H1 (cell line): ENCODE results near the gene OPN1SW. TPM values are rescaled to one million over a fixed set of nuclear protein-coding genes. Genes with fewer than 3 reads are reported as not detected.

Source experiments
- CTCF ChIA-PET: fragments of 300-600 bp; sonication (Branson Sonifier 250); formaldehyde crosslinking; loops from one replicate; lab custom pipeline; 2021; ENCODE audit not compliant: partially characterized antibody; lab: Charles Lee
- POLR2A ChIA-PET: fragments of 300-600 bp; sonication (Branson Sonifier 250); formaldehyde crosslinking; loops from one replicate; lab custom pipeline; 2021; ENCODE audit warnings: inconsistent platforms; ENCODE audit not compliant: partially characterized antibody; lab: Charles Lee
- DNase-seq, 2 experiments: peaks; one replicate each; pipeline versions ENCODE4 v3.0.0 to v3.0.0-alpha.2; 2010 to 2022; ENCODE audit warnings: low spot score in 2 of 2, low read depth in 1 of 2, mixed read lengths in 1 of 2
- FAIRE-seq: peaks from 2 replicates; lab custom pipeline; 2011; peaks lifted over from hg19 to GRCh38; lab: Jason Lieb, UNC
- H2AFZ ChIP-seq: 2 replicates; pipeline ENCODE4 v1.8.1; 2012; ENCODE audit warnings: low read length, inconsistent platforms
- H2AK5ac ChIP-seq: 2 replicates; pipeline ENCODE4 v1.6.1; 2013; ENCODE audit warnings: low read depth, low read length
- H2BK120ac ChIP-seq: replicated peaks from 2 replicates; pipeline ENCODE3; 2013; ENCODE audit warnings: low read depth, low read length, inconsistent platforms
- H2BK12ac ChIP-seq: 2 replicates; pipeline ENCODE4 v1.6.1; 2013; ENCODE audit warnings: low read depth, low read length
- H2BK15ac ChIP-seq: 2 replicates; pipeline ENCODE4 v1.6.1; 2013; ENCODE audit warnings: low read length
- H2BK20ac ChIP-seq: 2 replicates; pipeline ENCODE4 v1.6.1; 2013; ENCODE audit warnings: low read length
- H2BK5ac ChIP-seq: 2 replicates; pipeline ENCODE4 v1.6.1; 2013; ENCODE audit warnings: low read depth, low read length
- H3K14ac ChIP-seq: 2 replicates; pipeline ENCODE4 v1.6.1; 2013; ENCODE audit warnings: inconsistent platforms; ENCODE audit not compliant: insufficient read length
- H3K18ac ChIP-seq: 2 replicates; pipeline ENCODE4 v1.6.1; 2013; ENCODE audit warnings: low read length; ENCODE audit errors: extremely low read depth
- H3K23ac ChIP-seq: 2 replicates; pipeline ENCODE4 v1.6.1; 2013; ENCODE audit warnings: inconsistent platforms; ENCODE audit not compliant: insufficient read length
- H3K23me2 ChIP-seq: 2 replicates; pipeline ENCODE4 v1.6.1; 2013; ENCODE audit warnings: low read depth, low read length
- H3K27ac ChIP-seq: 2 replicates; pipeline ENCODE4 v1.6.1; 2011; ENCODE audit warnings: low read depth, low read length, inconsistent platforms
- H3K27me3 ChIP-seq, 4 experiments: replicated peaks in 1 of 4; 1 replicate in 1 of 4; 2 replicates in 3 of 4; pipeline versions ENCODE4 v1.6.1 to v1.8.1; 2011 to 2013; ENCODE audit warnings: low read length in 3 of 4, mild to moderate bottlenecking in 3 of 4, inconsistent platforms in 2 of 4, mixed read lengths in 2 of 4, moderate library complexity in 1 of 4; ENCODE audit not compliant: control insufficient read depth in 3 of 4, insufficient read depth in 3 of 4; ENCODE audit errors: extremely low read depth in 1 of 4
- H3K36me3 ChIP-seq, 4 experiments: 2 replicates each; pipeline versions ENCODE4 v1.6.1 to v1.8.1; 2011 to 2013; ENCODE audit warnings: mild to moderate bottlenecking in 4 of 4, low read length in 3 of 4, moderate library complexity in 2 of 4, control low read depth in 1 of 4, inconsistent platforms in 1 of 4; ENCODE audit not compliant: insufficient read depth in 4 of 4, control insufficient read depth in 2 of 4
- H3K4ac ChIP-seq: replicated peaks from 2 replicates; pipeline ENCODE3; 2013; ENCODE audit warnings: low read length, low read depth, mixed read lengths, inconsistent platforms; ENCODE audit not compliant: insufficient read length
- H3K4me1 ChIP-seq, 4 experiments: replicated peaks in 1 of 4; 1 replicate in 1 of 4; 2 replicates in 3 of 4; pipeline versions ENCODE4 v1.6.1 to v1.8.1; 2011 to 2013; ENCODE audit warnings: low read length in 3 of 4, inconsistent platforms in 2 of 4, mixed read lengths in 1 of 4; ENCODE audit not compliant: insufficient read depth in 4 of 4, control insufficient read depth in 3 of 4
- H3K4me2 ChIP-seq, 2 experiments: 2 replicates each; pipeline versions ENCODE4 v1.6.1 to v1.8.1; 2011 to 2013; ENCODE audit warnings: low read depth in 2 of 2, low read length in 2 of 2, control low read depth in 1 of 2, inconsistent platforms in 1 of 2, mild to moderate bottlenecking in 1 of 2; ENCODE audit not compliant: insufficient read depth in 1 of 2
- H3K4me3 ChIP-seq, 4 experiments: fragments of 200-600, 300-600 bp in 1 of 4; sonication (generic), shearing (Covaris generic), sonication (Bioruptor Twin) in 1 of 4; 2 replicates each; pipeline versions ENCODE4 v1.5.1 to v1.8.1; 2011 to 2016; ENCODE audit warnings: low read length in 4 of 4, low read depth in 3 of 4, control low read depth in 2 of 4, inconsistent platforms in 2 of 4, mild to moderate bottlenecking in 2 of 4, mixed read lengths in 1 of 4, moderate library complexity in 1 of 4; ENCODE audit not compliant: insufficient read depth in 2 of 4; ENCODE audit errors: extremely low read depth in 1 of 4
- H3K56ac ChIP-seq: replicated peaks from 2 replicates; pipeline ENCODE3; 2013; ENCODE audit warnings: low read depth, mild to moderate bottlenecking, mixed read lengths, low read length, inconsistent platforms; ENCODE audit not compliant: insufficient read length
- H3K79me1 ChIP-seq: 2 replicates; pipeline ENCODE4 v1.6.1; 2013; ENCODE audit warnings: low read depth, low read length, control low read depth
- H3K79me2 ChIP-seq, 2 experiments: 2 replicates each; pipeline versions ENCODE4 v1.6.1 to v1.8.1; 2012 to 2013; ENCODE audit warnings: low read length in 2 of 2, mild to moderate bottlenecking in 2 of 2, inconsistent platforms in 1 of 2; ENCODE audit not compliant: insufficient read depth in 2 of 2, control insufficient read depth in 1 of 2
- H3K9ac ChIP-seq, 4 experiments: replicated peaks in 1 of 4; 1 replicate in 1 of 4; 2 replicates in 3 of 4; pipeline versions ENCODE4 v1.6.1 to v1.8.1; 2011 to 2013; ENCODE audit warnings: low read depth in 3 of 4, low read length in 3 of 4, control low read depth in 2 of 4, mild to moderate bottlenecking in 2 of 4, moderate library complexity in 2 of 4, inconsistent platforms in 1 of 4; ENCODE audit errors: extremely low read depth in 1 of 4
- H3K9me3 ChIP-seq, 2 experiments: 2 replicates each; pipeline versions ENCODE4 v1.6.1 to v1.8.1; 2012 to 2013; ENCODE audit warnings: mild to moderate bottlenecking in 2 of 2, moderate library complexity in 2 of 2, control low read depth in 1 of 2, inconsistent platforms in 1 of 2, low read depth in 1 of 2, low read length in 1 of 2, mixed read lengths in 1 of 2; ENCODE audit not compliant: insufficient read depth in 2 of 2
- H4K20me1 ChIP-seq, 2 experiments: replicated peaks in 1 of 2; 2 replicates each; pipeline versions ENCODE3 to v1.8.1; 2011 to 2013; ENCODE audit warnings: inconsistent platforms in 2 of 2, low read length in 2 of 2, mild to moderate bottlenecking in 1 of 2; ENCODE audit not compliant: insufficient read depth in 2 of 2, control insufficient read depth in 1 of 2
- H4K5ac ChIP-seq: 2 replicates; pipeline ENCODE4 v1.6.1; 2013; ENCODE audit warnings: low read length, low read depth, mixed read lengths, inconsistent platforms; ENCODE audit not compliant: insufficient read length
- H4K8ac ChIP-seq: 2 replicates; pipeline ENCODE4 v1.8.0; 2013; ENCODE audit warnings: mild to moderate bottlenecking, moderate library complexity, low read length, inconsistent platforms; ENCODE audit not compliant: insufficient read depth; ENCODE audit errors: extremely low read depth
- H4K91ac ChIP-seq: replicated peaks from 2 replicates; pipeline ENCODE3; 2013; ENCODE audit warnings: low read length, mixed read lengths, inconsistent platforms; ENCODE audit not compliant: insufficient read length
- CBX8 ChIP-seq: fragments of 300-800, 300-1000 bp; sonication (generic); IDR thresholded peaks from 2 replicates; pipeline ENCODE4 v1.7.1; 2016; ENCODE audit warnings: low read depth, low read length, borderline replicate concordance
- CREB1 ChIP-seq: IDR thresholded peaks from 2 replicates; pipeline ENCODE4 v1.6.1; 2012; ENCODE audit warnings: inconsistent platforms
- KDM4A ChIP-seq: IDR thresholded peaks from one replicate; pipeline ENCODE4 v1.7.1; 2012; ENCODE audit warnings: low read depth, mild to moderate bottlenecking, moderate library complexity, low read length, inconsistent platforms; ENCODE audit not compliant: severe bottlenecking
- PHF8 ChIP-seq: fragments of 200-600 bp; sonication (generic); conservative IDR thresholded peaks from 2 replicates; pipeline ENCODE4 v1.7.1; 2012; ENCODE audit warnings: low read depth, mild to moderate bottlenecking, inconsistent platforms, low read length, moderate library complexity
- RAD21 ChIP-seq, 2 experiments: IDR thresholded peaks in 1 of 2; conservative IDR thresholded peaks in 1 of 2; 2 replicates each; pipeline ENCODE4 v1.6.1; 2011; ENCODE audit warnings: low read depth in 2 of 2, low read length in 2 of 2, improper control_type of control experiment in 1 of 2, inconsistent platforms in 1 of 2, mild to moderate bottlenecking in 1 of 2, moderate library complexity in 1 of 2
- RXRA ChIP-seq: IDR thresholded peaks from 2 replicates; pipeline ENCODE4 v1.6.1; 2011; ENCODE audit warnings: low read depth, mild to moderate bottlenecking, low read length, moderate library complexity; ENCODE audit not compliant: insufficient read depth
- SUZ12 ChIP-seq: fragments of 200-600 bp; sonication (generic); IDR thresholded peaks from 2 replicates; pipeline ENCODE4 v1.6.1; 2012; ENCODE audit warnings: mild to moderate bottlenecking, inconsistent platforms, low read length, moderate library complexity, mixed read lengths
- TCF12 ChIP-seq: IDR thresholded peaks from 2 replicates; pipeline ENCODE4 v1.6.1; 2011; ENCODE audit warnings: low read depth, mild to moderate bottlenecking, low read length
- WGBS, 2 experiments: shearing (Covaris generic) in 1 of 2; methylation state at CpG; one replicate each; pipeline versions ENCODE4 v1.1.6 to v1.1.7; 2013 to 2015; ENCODE audit warnings: low lambda C conversion rate in 2 of 2, mixed read lengths in 2 of 2, inconsistent platforms in 1 of 2, low coverage in 1 of 2, missing lambda C conversion rate in 1 of 2; ENCODE audit not compliant: insufficient replicate concordance in 2 of 2, insufficient coverage in 1 of 2, insufficient read length in 1 of 2; ENCODE audit errors: extremely low coverage in 1 of 2, missing lambda C conversion rate in 1 of 2; 5-methylcytosine and 5-hydroxymethylcytosine counted together
- polyA plus RNA-seq, 7 experiments: library from polyadenylated mRNA; depleted of rRNA in 3 of 7; stranded (reverse) in 5 of 7; unstranded in 2 of 7; fragments of >200 nt in 5 of 7; fragments of 200-250 nt in 2 of 7; gene quantifications; 1 replicate in 5 of 7; 2 replicates in 1 of 7; 4 replicates in 1 of 7; pipeline versions ENCODE4 v1.2.1 to v1.2.3, GENCODE V29; 2011 to 2013; ENCODE audit warnings: missing spikeins in 2 of 7, mixed read lengths in 2 of 7
- total RNA-seq: library from RNA; stranded (reverse); fragmentation: NEBNext Ultra II Directional; extraction: Animal tissue kit (Norgen Biotek cat#: 25700); gene quantifications from 2 replicates; pipeline ENCODE4 v1.2.1, GENCODE V29; 2021

OPN1SW gene
- total and polyA plus RNA-seq, 2 of the 8 experiments (the other 6 are each of a cell fraction or from before 2014, with no cell fraction given), result not detected

GRCh38 chr7:128747327-128748079 is 28.1 kb downstream of the OPN1SW start:
- Histone ChIP-seq H3K4me2 (no peak overlapping the region), H3K23ac (no peak overlapping the region), H3K23me2 (no peaks in the 10 kb centered on the region), H3K27me3 (no peaks in the 10 kb centered on the region), H3K9ac (no peak overlapping the region), H3K4ac (no peak overlapping the region), H3K79me2 (peaks cover 26 to 80% of the 10 kb centered on the region in 2 experiments), H4K91ac (no peak overlapping the region), H3K27ac (no peak overlapping the region), H4K5ac (no peak overlapping the region), H2AK5ac (no peak overlapping the region), H3K9me3 (no peaks in the 10 kb centered on the region), H2AFZ (no peak overlapping the region), H3K56ac (no peak overlapping the region), H3K4me1 (no peaks in the 10 kb centered on the region), H3K36me3 (peaks cover 7 to 46% (median 26%) of the 10 kb centered on the region in 4 experiments), H2BK15ac (no peak overlapping the region), H2BK5ac (no peak overlapping the region), H2BK12ac (no peak overlapping the region), H4K20me1 (peaks cover 14 to 20% of the 10 kb centered on the region in 2 experiments), H4K8ac (no peak overlapping the region), H2BK120ac (no peak overlapping the region), H3K4me3 (no peak overlapping the region), H3K18ac (no peak overlapping the region), H2BK20ac (no peak overlapping the region), H3K79me1 (no peaks in the 10 kb centered on the region; the same call in none of the 2 replicates), H3K14ac (no peak overlapping the region)
- POLR2A ChIA-PET, result interaction anchor here (0.8 to 1.4 kb wide), 2 partner anchors 9 to 11 kb away, joined by 3 to 4 read pairs; no protein-coding TSS in a partner anchor
- 95% methylated on average over 6 of the region's 6 CpGs; no CpG with 5 or more reads in 1 of the 2 experiments for WGBS, 2 experiments
- CTCF ChIA-PET, result no interaction called here
- DNase-seq (no peak), FAIRE-seq (no peak)
- TF ChIP-seq CBX8 (no peak), PHF8 (no peak), RAD21 (IDR thresholded peaks at IDR 0.05 in 1 of 2, conservative IDR thresholded peaks at IDR 0.05 in 1 of 2; ENCODE audit: low read depth in 2 of 2, low read length in 2 of 2) (no peak), RXRA (no peak), SUZ12 (no peak), TCF12 (no peak), KDM4A (no peak), CREB1 (no peak)
